DMS153 (cell line): ENCODE results near the gene LILRB2.
"Not testable (repeated sequence)": the region's sequence is repeated elsewhere in the genome, so short reads cannot be mapped to it uniquely, and the experiment has no call there.

Experiments used
- DNase-seq: peaks from one replicate; lab custom pipeline; 2025; lab: John Stamatoyannopoulos, UW

The LILRB2 gene

DNA sequence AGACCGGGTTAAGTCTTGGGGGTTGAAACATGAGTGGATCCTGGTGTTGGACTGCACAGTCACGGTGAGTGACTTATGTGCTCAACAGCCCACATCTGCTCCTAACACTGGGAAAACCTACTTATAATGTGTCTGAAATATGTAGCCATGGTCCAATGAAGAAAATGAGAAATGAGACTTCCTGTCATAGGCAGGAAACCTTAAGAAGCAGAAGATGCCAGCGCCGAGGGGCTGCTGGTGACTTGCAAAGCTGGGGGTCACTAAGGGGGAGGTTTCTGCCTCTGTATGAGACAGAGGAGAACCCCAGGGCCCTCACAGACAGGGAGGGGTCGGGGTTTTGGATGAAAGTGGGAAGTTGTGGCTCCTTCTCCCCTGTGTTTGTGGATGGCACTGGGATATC is 8.7 kb downstream of the LILRB2 start:
- DNase-seq, result not testable (repeated sequence)

DNA sequence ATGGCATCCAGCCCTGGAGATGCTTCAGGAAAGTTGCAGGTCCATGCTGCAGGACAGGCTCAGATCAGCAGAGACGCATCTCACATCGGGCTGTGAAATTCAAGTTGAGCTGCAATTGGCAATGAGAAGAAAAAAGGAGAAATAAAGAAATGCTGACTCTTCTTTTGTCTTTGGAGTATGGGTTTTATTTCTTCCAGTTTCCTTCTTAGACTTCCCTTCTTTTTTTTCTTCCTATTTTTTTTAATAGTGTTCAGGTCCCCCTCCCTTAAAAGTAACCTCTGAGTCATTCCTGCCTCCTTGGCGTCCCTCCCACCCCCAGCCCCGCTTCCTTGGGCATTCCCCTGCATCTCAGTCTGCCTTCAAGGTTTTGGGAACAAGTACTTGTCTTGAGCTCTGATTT is 9.3 kb downstream of the LILRB2 start:
- DNase-seq, result not testable (repeated sequence)

- no peak for DNase-seq
Observed at GRCh38 chr19:54271106-54271505, 9.8 kb downstream of the LILRB2 start.

- DNase-seq, result no peak
Observed at GRCh38 chr19:54268936-54269335, 12.0 kb downstream of the LILRB2 start.

- DNase-seq, result peak; percentile 13
Observed at GRCh38 chr19:54266133-54266532, 14.8 kb downstream of the LILRB2 start.

DNA sequence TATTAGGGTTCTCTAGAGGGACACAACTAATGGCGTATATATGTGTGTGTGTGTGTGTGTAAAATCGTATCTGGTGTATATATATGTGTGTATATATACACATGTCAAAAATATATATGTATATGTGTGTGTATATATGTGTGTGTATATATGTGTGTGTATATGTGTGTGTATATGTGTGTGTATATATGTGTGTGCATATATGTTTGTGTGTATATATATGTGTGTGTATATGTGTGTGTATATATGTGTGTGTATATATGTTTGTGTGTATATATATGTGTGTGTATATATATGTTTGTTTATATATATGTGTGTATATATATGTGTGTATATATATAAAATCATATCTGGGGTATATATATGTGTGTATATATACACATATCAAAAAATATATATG is 18.4 kb downstream of the LILRB2 start:
- DNase-seq, result no peak

DNA sequence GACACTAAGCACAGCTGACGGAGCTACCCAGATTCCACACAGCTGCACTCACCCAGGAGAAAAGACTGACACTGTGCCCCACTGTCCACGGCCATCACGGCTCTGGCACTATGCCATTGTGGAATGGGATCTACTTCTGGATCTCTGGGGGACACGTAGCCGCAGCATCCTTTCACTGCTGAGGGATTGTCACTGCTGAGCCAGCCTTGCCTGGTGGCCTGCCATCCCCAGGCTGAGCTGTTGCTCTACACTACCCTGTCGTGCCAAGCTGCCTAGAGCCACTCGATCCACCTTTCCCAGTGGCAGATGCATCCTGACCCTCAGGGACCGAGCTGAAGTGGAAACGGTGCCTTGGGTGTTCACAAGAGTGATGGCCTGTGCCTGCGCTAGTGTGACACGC is 18.8 kb downstream of the LILRB2 start:
- DNase-seq, result no peak

DNA sequence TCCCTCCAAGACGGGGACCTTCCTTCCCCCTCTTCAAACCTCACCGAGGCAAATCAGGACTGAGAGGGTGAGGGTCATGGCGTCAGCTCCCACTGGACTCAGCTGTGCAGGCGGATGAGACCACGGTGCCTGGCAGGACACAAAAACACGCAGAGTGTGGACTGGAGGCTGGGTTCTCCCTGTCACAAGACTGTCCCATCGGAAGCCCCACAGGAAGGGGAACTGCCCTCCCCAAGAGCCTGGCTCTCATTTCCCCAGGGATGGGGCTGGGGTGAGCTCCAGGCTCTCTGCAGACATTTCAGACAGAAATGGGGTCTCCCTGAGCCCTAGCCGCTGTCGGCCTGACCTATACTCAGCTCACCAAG is 23.8 kb downstream of the LILRB2 start, which contains the start of gene LILRB5:
Gene LILRB5 (minus strand): TSS at position 158 of the 365 bp plus-strand sequence. CDS start 80 bp downstream, at position 78.
- DNase-seq, result no peak

DNA sequence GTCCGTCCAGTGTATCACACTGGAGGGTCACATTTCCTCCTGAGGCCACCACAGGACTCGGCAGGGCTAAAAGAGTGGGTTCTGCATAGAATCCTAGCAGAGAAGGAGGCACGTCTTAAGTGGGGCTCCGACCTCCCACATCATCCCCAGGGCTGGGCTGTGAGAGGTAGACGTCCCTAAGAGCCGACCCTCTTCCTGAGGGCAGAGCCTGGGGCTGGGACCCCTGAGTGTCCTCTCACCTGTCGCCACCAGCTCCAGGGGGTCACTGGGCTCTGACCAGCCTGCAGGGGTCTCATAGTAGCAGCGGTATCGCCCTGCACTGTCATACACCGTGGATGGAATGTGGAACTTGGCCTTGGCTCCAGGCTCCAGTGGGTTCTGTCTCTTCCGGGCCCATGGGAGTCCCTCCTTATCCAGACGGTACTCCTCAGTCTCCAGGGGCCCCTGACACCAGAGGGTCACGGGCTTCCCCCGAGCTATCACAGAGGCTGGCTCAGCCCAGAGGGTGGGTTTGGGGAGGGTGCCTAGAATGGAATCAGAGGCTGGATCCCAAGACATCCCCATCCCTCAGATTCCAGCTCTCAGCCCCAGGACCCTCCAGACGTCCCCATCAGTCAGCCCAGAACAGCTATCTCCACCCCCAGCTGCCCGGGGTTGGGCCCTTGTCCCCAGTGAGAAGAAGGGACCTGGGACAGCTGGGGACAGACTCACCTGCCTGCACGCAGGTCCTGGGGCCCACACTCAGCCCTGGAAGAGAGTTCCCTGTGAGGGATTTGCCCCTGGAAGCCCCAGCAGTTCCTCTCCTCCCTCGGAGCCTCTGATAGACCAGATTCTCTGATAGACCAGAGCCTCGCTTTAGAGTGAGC is 24.4 kb downstream of the LILRB2 start:
- no peak for DNase-seq

DNA sequence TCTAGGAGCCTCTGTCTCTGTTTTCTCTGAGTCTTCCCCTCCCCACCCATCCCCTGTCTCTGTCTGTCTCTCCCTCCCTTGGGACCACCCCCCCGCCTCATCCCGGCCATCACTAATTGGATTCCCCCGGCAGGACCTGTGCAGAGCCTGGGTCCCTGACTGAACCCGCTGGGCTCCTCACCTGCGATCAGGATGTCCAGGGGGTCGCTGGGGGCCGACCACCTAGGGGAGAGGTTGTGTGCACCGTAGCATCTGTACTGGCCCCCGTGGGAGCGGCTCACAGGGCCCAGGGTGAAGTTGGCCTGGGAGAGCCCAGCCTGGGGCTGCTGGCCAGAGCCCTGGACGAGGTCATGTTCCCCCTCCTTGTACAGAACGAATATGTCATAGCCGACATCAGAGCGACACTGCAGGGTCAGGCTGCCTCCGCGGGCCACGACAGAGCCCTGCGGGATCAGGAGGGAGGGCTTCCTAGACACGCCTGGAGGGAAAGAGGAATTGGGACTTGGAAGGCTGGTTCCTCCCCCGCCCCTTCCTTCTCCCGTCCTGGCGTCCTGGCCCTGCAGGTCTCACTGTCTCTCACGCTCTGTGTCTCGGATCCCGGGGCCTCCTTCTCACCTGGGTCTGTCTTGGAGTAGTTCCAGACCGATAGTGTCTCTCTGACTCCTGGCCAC is 25.7 kb downstream of the LILRB2 start:
- no peak for DNase-seq

DNA sequence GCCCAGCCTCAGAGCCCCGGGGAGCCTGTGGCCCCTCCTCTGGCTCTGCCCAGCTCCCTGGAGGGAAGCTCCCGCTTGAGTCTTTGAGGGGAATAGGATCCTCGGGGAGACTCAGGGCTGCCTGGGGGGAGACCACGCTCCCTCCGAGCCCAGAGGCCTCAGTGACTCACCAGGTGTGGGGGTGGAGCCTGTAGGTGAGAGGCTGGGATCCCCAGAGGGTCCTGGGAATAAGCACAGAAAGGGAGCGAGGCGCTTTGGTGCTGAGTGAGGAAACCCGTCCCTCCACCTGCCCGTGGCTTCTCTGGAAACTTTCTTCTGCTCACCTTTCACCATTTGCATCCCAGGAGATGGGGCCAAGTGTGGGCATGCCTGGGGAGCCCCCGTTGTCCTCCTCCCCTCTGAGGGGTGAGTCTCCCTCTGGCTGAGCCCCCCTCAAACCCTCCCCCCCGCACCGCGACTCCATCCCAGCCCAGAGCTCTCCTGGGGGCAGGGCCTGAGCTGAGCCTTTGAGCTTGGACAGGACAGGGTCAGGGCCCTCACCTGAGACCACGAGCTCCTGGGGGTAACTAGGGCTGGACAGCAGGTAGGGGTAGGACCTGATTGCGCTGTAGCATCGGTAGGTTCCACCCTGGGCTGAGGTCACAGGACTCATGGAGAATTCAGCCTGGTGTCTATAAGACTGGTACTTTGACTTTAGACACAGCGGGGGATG is 26.6 kb downstream of the LILRB2 start:
- DNase-seq, result no peak

DNA sequence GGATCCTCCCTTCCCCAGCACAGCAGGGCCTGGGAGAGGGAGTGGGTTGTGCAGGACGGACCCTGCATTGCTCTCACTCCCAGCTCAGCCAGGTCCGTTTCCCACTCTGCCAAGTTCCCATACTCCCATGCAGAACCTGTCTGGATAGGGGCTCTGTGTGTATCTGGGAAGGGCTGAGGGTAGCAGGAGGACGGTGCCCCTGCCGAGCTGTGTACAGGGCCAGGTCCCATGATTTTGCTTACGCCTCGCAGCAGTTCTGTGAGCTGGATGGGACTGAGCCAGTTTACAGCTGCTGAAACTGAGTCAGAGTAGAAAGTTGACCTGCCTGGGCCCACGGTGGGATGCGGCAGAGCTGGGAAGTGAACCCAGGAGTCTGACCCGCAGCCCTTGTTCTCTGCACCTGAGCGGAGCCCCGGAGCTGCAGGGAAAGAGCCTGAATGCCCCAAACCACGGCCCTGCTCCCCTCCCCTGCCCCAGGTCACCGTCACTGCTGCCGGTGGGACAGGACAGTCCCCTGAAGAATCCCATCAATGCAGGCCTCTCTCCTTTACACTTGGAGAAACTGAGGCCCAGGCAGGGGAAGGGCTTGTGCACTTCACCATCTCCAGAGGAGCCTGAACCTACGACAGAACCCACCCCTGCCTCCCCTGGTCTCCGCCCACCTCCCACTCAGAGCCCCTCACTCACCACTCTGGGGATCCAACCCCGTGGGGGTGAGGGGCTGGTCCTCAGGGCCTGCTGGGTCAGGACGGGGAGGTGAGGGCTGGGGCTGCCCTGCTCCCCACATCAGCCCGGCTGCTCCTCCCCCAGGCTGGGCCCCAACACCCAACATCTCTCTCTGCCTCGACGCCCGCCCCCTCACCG is 27.3 kb downstream of the LILRB2 start:
- no peak for DNase-seq

GRCh38 chr19:54252845-54253244 is 28.1 kb downstream of the LILRB2 start:
- no peak for DNase-seq

- no peak for DNase-seq
Observed at GRCh38 chr19:54252243-54252642, 28.7 kb downstream of the LILRB2 start.

DNA sequence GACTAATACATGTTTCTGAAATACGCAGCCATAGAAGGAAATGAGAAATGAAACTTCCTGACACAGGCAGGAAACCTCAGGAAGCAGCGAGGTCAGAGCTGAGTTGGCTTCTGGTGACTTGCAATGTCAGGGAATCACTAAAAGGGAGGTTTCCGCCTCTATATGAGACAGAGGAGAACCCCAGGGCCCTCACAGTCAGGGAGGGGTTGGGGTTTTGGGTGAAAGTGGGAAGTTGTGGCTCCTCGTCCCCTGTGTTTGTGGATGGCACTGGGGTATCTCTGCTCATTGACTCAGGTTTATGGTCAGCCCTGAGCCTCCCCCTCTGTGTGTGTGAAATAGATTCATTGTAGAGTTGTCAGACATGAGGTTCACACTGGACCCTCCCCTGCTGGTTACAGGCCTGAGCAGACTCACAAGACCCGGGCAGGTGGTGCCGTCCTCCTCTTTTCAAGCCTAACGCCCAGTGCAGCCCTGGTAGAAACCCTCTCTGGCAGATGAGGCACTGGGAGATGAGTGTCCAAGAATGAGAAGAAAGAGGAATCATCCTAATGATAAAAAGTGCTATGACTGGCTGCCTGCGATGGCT is 32.8 kb downstream of the LILRB2 start:
- DNase-seq, result no peak

DNA sequence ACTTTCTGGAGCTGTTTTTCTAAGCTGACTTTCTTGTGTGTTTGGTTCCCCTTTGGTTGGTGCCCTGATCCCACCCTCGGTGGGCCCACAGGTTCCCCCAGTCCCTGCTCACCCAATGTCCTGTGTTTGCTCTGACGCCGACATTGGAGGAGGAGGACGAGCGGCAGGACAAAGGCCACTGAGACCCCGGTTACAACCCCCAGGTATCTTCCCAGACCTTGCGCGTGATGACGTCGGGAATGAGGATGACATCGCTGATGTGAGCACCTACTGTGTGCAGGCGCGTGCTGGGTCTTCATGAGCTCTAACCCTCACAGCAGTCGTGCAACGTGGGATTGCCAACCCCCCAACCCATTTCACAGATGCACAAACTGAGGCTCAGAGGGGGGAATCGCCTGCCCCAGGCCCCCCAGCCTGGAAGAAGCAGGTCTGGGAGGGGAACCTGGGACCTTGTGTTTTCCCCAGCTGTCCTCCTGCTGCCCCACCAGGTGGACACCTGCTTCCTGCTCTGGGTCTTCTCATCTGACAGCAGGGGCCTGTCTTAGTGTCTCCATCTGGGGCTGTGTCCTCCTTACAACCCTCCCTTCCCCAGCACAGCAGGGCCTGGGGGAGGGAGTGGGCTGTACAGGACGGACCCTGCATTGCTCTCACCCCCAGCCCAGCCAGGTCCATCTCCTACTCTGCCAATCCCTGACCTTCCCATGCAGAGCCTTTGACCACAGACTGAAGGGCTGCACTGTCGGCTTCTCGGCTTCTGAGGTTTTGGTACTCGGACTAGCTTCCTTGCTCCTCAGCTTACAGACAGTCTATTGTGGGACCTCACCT is 33.6 kb downstream of the LILRB2 start:
- no peak for DNase-seq

DNA sequence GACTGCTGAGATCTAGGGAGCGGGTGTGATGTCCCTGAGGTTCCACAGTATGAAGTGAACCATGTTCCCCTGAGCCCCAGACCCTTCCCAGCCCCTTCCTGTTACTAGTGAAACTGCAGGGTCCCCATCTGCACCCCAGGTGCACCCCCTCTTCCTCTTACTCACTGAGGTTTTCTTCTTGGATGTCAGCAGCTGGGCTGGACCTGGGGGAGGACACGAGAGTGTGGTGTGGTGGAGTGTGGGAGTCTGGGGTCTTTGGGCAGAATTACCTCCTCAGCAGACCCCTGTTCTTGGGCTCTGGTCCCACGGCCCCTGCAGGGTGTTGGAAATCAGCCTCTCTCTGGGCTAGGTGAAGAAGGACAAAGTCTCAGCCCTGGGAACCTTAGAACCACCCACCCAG is 35.0 kb downstream of the LILRB2 start:
- no peak for DNase-seq

- not testable (repeated sequence) for DNase-seq
Observed at GRCh38 chr19:54243809-54244208, 37.1 kb downstream of the LILRB2 start.

GRCh38 chr19:54242646-54243045 is 38.3 kb downstream of the LILRB2 start, which contains the start of gene LILRA6:
Gene LILRA6 (minus strand): TSS chr19:54242790.
- DNase-seq, result not testable (repeated sequence)

DNA sequence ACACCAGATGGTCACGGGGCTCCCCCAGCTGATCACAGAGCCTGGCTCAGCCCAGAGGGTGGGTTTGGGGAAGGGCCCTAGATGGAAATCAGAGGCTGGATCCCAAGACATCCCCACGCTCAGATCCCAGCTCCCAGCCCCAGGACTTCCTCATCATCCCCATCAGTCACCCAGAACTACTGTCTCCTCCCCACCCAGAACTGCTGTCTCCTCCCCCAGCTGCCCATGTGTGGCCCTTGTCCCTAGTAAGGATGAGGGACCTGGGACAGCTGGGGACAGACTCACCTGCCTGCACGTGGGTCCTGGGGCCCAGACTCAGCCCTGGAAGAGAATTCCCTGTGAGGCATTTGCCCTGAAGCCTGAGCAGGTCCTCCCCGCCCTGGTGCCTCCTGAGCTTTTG is 38.7 kb downstream of the LILRB2 start:
- not testable (repeated sequence) for DNase-seq
